Sigmoid colon (tissue), 7 donors: Measurements from ENCODE around the gene CDC42EP3. TPM values are rescaled to one million over a fixed set of nuclear protein-coding genes. Genes with fewer than 3 reads are reported as not detected.

Experiments
- DNase-seq: peaks from one replicate; pipeline ENCODE4 v3.0.0-alpha.2; 2019
- H3K27ac ChIP-seq, 4 donors: fragments of 200-600 bp; sonication (generic); one replicate each; pipeline ENCODE4 v1.5.1; 2016 to 2019; ENCODE audit warnings: mild to moderate bottlenecking in 1 of 4
- H3K27me3 ChIP-seq, 3 donors: fragments of 200-600 bp; sonication (generic); one replicate each; pipeline ENCODE4 v1.5.1; 2019; ENCODE audit warnings: mild to moderate bottlenecking in 1 of 3
- H3K36me3 ChIP-seq, 4 donors: fragments of 200-600 bp; sonication (generic); one replicate each; pipeline ENCODE4 v1.5.1; 2016 to 2019
- H3K4me1 ChIP-seq, 4 donors: fragments of 200-600 bp; sonication (generic); one replicate each; pipeline ENCODE4 v1.5.1; 2017 to 2019
- H3K4me3 ChIP-seq, 4 donors: fragments of 200-600 bp; sonication (generic); one replicate each; pipeline ENCODE4 v1.5.1; 2017 to 2019; ENCODE audit warnings: mild to moderate bottlenecking in 2 of 4, moderate library complexity in 1 of 4
- H3K9me3 ChIP-seq, 4 donors: fragments of 200-600 bp in 3 of 4; sonication (generic) in 3 of 4; one replicate each; pipeline versions ENCODE4 v1.5.1 to v1.6.1; 2013 to 2019
- EP300 ChIP-seq, 4 donors: sonication (generic); formaldehyde crosslinking; IDR thresholded peaks; one replicate each; pipeline ENCODE4 v1.6.1; 2017; ENCODE audit warnings: antibody characterized with exemption in 4 of 4
- POLR2A ChIP-seq, 2 donors: fragments of 450-650 bp; IDR thresholded peaks; one replicate each; pipeline ENCODE4 v1.6.1; 2016; ENCODE audit warnings: antibody characterized with exemption in 2 of 2, mild to moderate bottlenecking in 2 of 2, moderate library complexity in 2 of 2
- POLR2AphosphoS5 ChIP-seq, 4 donors: sonication (generic); formaldehyde crosslinking; IDR thresholded peaks; one replicate each; pipeline ENCODE4 v1.6.1; 2017; ENCODE audit warnings: antibody characterized with exemption in 4 of 4
- WGBS, 2 donors: extraction: QIAGEN DNeasy Blood & Tissue Kit; methylation state at CpG; one replicate each; pipeline ENCODE4 v1.1.7; 2013; 5-methylcytosine and 5-hydroxymethylcytosine counted together
- intact Hi-C: fragments of 100-400 bp; cut with DNase I; formaldehyde crosslinking; loops from one replicate; pipeline ENCODE4 v1.15.1; 2023
- polyA plus RNA-seq, 3 donors: library from polyadenylated mRNA; stranded (reverse); fragments of 200-250 nt; gene quantifications; one replicate each; pipeline ENCODE4 v1.2.3, GENCODE V29; 2013
- total RNA-seq, 4 donors: library from RNA; depleted of rRNA; stranded (reverse); fragments of >200 nt; gene quantifications; one replicate each; pipeline ENCODE4 v1.1.0, GENCODE V29; 2016
- TF ChIP-seq, protein P1 (sequence below), 4 experiments: fragments of 450-650 bp in 3 of 4; fragments of 200-600 bp in 1 of 4; IDR thresholded peaks; one replicate each; pipeline ENCODE4 v1.5.1; 2016 to 2019; ENCODE audit warnings: antibody characterized with exemption in 4 of 4, mild to moderate bottlenecking in 3 of 4, moderate library complexity in 2 of 4
- donor health status: healthy with polysubstance abuse.
- donor health status: Bipolar disorder and iron deficiency.
- donor health status: healthy.

CDC42EP3 gene
- total and polyA plus RNA-seq, 7 donors: 10.9 to 84.5 (median 41.1) TPM

DNA sequence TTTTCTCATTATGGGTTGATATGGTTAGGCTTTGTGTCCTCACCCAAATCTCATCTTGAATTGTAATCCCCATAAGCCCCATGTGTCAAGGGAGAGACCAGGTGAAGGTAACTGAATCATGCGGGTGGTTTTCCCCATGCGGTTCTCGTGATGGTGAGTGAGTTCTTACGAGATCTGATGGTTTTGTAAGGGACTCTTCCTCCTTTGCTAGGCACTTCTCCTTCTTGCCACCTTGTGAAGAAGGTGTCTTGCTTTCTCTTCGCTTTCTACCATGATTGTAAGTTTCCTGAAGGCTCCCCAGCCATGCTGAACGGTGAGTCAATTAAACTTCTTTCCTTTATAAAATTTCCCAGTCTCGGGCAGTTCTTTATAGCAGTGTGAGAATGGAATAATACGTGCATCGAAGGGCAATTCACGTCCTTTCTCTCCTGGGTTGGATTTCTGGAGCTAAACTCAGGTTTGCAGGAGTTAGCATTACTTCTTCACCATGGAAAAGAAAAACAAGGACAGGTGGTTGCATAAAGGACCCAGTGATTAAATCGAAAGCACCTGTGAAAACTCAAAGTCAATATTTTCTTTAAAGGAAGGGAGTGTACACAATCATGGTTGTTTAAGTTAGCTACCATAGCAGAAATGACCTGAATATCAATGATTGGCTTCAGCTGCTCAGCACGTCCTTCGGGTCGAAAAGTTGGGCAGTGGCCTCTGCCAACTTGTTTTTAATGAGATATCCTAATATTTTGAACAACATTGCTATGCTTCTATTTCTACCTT, 54.1 kb downstream of the CDC42EP3 start:
- Histone ChIP-seq H3K9me3 (no peaks in the 10 kb centered on the region), H3K4me1 (peaks cover 0 to 45% (median 16%) of the 10 kb centered on the region in 4 donors), H3K4me3 (no peak overlapping the region), H3K27ac (peak overlapping the region in 1 of 4 donors; percentile 85), H3K27me3 (no peaks in the 10 kb centered on the region), H3K36me3 (no peaks in the 10 kb centered on the region)
- TF ChIP-seq EP300 (IDR thresholded peaks at IDR 0.05) (no peak), POLR2A (IDR thresholded peaks at IDR 0.05) (no peak), POLR2AphosphoS5 (IDR thresholded peaks at IDR 0.05) (no peak)
- TF ChIP-seq, protein P1, sequence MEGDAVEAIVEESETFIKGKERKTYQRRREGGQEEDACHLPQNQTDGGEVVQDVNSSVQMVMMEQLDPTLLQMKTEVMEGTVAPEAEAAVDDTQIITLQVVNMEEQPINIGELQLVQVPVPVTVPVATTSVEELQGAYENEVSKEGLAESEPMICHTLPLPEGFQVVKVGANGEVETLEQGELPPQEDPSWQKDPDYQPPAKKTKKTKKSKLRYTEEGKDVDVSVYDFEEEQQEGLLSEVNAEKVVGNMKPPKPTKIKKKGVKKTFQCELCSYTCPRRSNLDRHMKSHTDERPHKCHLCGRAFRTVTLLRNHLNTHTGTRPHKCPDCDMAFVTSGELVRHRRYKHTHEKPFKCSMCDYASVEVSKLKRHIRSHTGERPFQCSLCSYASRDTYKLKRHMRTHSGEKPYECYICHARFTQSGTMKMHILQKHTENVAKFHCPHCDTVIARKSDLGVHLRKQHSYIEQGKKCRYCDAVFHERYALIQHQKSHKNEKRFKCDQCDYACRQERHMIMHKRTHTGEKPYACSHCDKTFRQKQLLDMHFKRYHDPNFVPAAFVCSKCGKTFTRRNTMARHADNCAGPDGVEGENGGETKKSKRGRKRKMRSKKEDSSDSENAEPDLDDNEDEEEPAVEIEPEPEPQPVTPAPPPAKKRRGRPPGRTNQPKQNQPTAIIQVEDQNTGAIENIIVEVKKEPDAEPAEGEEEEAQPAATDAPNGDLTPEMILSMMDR (IDR thresholded peaks at IDR 0.05): no peak
- DNase-seq: no peak
- 42 to 71% methylated on average over 14 of the region's 14 CpGs for WGBS, 2 donors
- intact Hi-C loops: loop anchor here (10.0 kb wide), 1 partner anchor 93 kb away; no protein-coding TSS in a partner anchor

DNA sequence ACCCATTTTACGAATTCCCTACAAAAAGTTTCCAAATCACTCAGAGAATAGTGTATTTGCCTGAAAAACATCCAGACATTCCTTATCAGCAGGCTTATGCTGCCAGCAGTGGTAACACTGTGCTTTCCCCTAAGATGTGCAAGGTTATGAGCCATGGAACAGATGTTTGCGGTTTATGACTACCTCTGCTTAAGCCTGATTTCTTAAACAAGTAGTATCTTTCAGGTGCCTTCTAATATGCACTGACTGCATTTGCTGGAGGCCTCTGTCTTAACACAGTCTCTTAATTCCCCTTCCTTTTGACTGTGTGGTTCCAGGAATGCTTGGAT, 54.8 kb downstream of the CDC42EP3 start:
- H3K36me3 ChIP-seq: no peaks in the 10 kb centered on the region
- no peaks in the 10 kb centered on the region for H3K9me3 ChIP-seq
- H3K4me1 ChIP-seq: peaks cover 0 to 52% (median 20%) of the 10 kb centered on the region in 4 donors
- TF ChIP-seq POLR2AphosphoS5 (IDR thresholded peaks at IDR 0.05): no peak
- no peak for TF ChIP-seq POLR2A (IDR thresholded peaks at IDR 0.05)
- no peak for TF ChIP-seq EP300 (IDR thresholded peaks at IDR 0.05)
- TF ChIP-seq, protein P1 (IDR thresholded peaks at IDR 0.05): no peak
- no peaks in the 10 kb centered on the region for H3K27me3 ChIP-seq
- intact Hi-C loops: loop anchor here (10.0 kb wide), 1 partner anchor 92 kb away; no protein-coding TSS in a partner anchor
- peak overlapping the region in 1 of 4 donors; percentile 85 for H3K27ac ChIP-seq
- WGBS, 2 donors: 82 to 86% methylated on average over 2 of the region's 2 CpGs
- DNase-seq: no peak
- H3K4me3 ChIP-seq: no peak overlapping the region

GRCh38 chr2:37615804-37616676, 55.4 kb downstream of the CDC42EP3 start:
- DNase-seq: peak; percentile 69
- Histone ChIP-seq H3K27me3 (no peaks in the 10 kb centered on the region), H3K4me3 (no peak overlapping the region), H3K27ac (peak overlapping the region in 1 of 4 donors; percentile 85), H3K9me3 (no peaks in the 10 kb centered on the region), H3K4me1 (peaks cover 0 to 58% (median 26%) of the 10 kb centered on the region in 4 donors), H3K36me3 (no peaks in the 10 kb centered on the region)
- no peak for TF ChIP-seq POLR2AphosphoS5 (IDR thresholded peaks at IDR 0.05)
- TF ChIP-seq, protein P1 (IDR thresholded peaks at IDR 0.05): no peak
- TF ChIP-seq EP300 (IDR thresholded peaks at IDR 0.05): no peak
- TF ChIP-seq POLR2A (IDR thresholded peaks at IDR 0.05): no peak
- WGBS, 2 donors: 50 to 59% methylated on average over 6 of the region's 6 CpGs
- intact Hi-C loops: loop anchor here (10.0 kb wide), 1 partner anchor 91 kb away; no protein-coding TSS in a partner anchor

DNA sequence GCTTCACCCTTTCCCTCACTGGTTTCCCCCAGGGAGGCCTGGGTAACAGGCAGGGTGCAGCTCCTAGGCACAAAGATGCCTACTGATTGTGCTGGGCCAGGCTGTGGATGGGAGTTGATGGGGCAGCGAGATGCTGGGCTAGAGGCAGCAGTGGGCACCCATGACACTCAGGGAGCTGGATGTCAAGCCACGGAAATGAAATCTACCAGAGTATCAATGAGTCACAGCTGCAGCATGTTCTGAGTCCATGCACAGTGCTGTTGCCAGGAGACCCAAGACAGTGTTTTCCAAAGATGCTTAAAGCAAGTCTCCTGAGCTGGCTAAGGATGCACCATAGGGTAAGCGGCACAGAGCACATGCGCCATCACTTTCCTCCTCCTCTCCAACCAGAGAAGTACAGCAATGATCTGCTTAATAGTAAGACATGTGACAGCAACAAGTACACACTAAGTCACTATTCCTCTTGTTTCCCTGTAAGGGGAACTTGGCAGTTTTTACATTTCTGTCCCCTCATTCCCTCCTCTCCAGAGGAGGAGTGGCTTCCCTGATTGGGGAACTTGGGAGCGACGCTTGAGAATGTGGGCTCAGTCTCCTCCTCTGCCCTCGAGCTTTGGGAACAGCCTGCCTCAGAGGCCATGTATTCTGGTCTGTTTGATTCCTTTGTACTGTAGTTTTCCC, 57.2 kb downstream of the CDC42EP3 start:
- peaks cover 0 to 71% (median 31%) of the 10 kb centered on the region in 4 donors for H3K4me1 ChIP-seq
- H3K27me3 ChIP-seq: no peaks in the 10 kb centered on the region
- WGBS, 2 donors: 88 to 92% methylated on average over 7 of the region's 7 CpGs
- no peak overlapping the region for H3K4me3 ChIP-seq
- intact Hi-C loops: loop anchor here (10.0 kb wide), 1 partner anchor 89 kb away; no protein-coding TSS in a partner anchor
- peak; percentile 88 for DNase-seq
- no peaks in the 10 kb centered on the region for H3K9me3 ChIP-seq
- peak overlapping the region; percentile 41 to 85 (median 59) for H3K27ac ChIP-seq
- TF ChIP-seq EP300 (IDR thresholded peaks at IDR 0.05) (peak in 2 of 4 donors; percentile 72 to 82), POLR2A (IDR thresholded peaks at IDR 0.05) (no peak), POLR2AphosphoS5 (IDR thresholded peaks at IDR 0.05) (peak in 3 of 4 donors; percentile 76 to 88 (median 81))
- TF ChIP-seq, protein P1 (IDR thresholded peaks at IDR 0.05): no peak
- H3K36me3 ChIP-seq: no peaks in the 10 kb centered on the region
